Large intestine (tissue), 12 donors: ENCODE results near the gene TEP1. TPM values are rescaled to one million over a fixed set of nuclear protein-coding genes. Genes with fewer than 3 reads are reported as not detected.

Experiments
- DNase-seq, 2 donors: peaks; one replicate each; pipeline versions ENCODE4 v3.0.0 to v3.0.0-alpha.2; 2013
- H3K27ac ChIP-seq: one replicate; pipeline ENCODE4 v1.5.1; 2013; ENCODE audit warnings: low read length
- H3K27me3 ChIP-seq: 2 replicates; pipeline ENCODE4 v1.6.1; 2013; ENCODE audit warnings: low read length; ENCODE audit not compliant: control insufficient read depth, insufficient read depth
- H3K36me3 ChIP-seq: 2 replicates; pipeline ENCODE4 v1.6.1; 2013; ENCODE audit warnings: low read length; ENCODE audit not compliant: control insufficient read depth, insufficient read depth
- H3K4me1 ChIP-seq: one replicate; pipeline ENCODE4 v1.6.1; 2013; ENCODE audit warnings: low read length; ENCODE audit not compliant: control insufficient read depth, insufficient read depth
- H3K4me3 ChIP-seq: one replicate; pipeline ENCODE4 v1.5.1; 2013; ENCODE audit warnings: low read length
- H3K9me3 ChIP-seq: one replicate; pipeline ENCODE4 v1.6.1; 2013; ENCODE audit warnings: mild to moderate bottlenecking, low read depth, low read length, moderate library complexity; ENCODE audit not compliant: control insufficient read depth
- WGBS: methylation state at CpG from one replicate; pipeline ENCODE4 v1.1.5; 2013; ENCODE audit warnings: low lambda C conversion rate; ENCODE audit not compliant: insufficient coverage; 5-methylcytosine and 5-hydroxymethylcytosine counted together
- long read RNA-seq, 11 donors: transcript quantifications; one replicate each; lab custom pipeline, GENCODE V29; 2026
- polyA plus RNA-seq: library from polyadenylated mRNA; unstranded; fragments of 120-200 nt; gene quantifications from one replicate; pipeline ENCODE4 v1.2.1, GENCODE V29; 2013

TEP1 gene
- 98.8 TPM for polyA plus RNA-seq
- long read RNA-seq, donor 1 = 0 reads
- long read RNA-seq, donor 2, partial matches to known transcripts = 0 of 4 reads
- long read RNA-seq, donor 2, other reads (novel, unspliced or antisense) = 0 of 4 reads
- long read RNA-seq, donor 3 = 0 reads
- long read RNA-seq, donor 4, partial matches to known transcripts = 0 of 1 reads
- long read RNA-seq, donor 4, other reads (novel, unspliced or antisense) = 0 of 1 reads
- long read RNA-seq, donor 5 = 0 reads
- long read RNA-seq, donor 6, partial matches to known transcripts = 98 of 214 reads
- long read RNA-seq, donor 6, other reads (novel, unspliced or antisense) = 116 of 214 reads
- long read RNA-seq, donor 7 = 0 reads
- long read RNA-seq, donor 8, partial matches to known transcripts = 0 of 4 reads
- long read RNA-seq, donor 8, other reads (novel, unspliced or antisense) = 0 of 4 reads
- long read RNA-seq, donor 9, partial matches to known transcripts = 0 of 2 reads
- long read RNA-seq, donor 9, other reads (novel, unspliced or antisense) = 0 of 2 reads
- long read RNA-seq, donor 10, partial matches to known transcripts = 14 of 14 reads
- long read RNA-seq, donor 10, other reads (novel, unspliced or antisense) = 0 of 14 reads
- long read RNA-seq, donor 11, partial matches to known transcripts = 0 of 2 reads
- long read RNA-seq, donor 11, other reads (novel, unspliced or antisense) = 0 of 2 reads

DNA sequence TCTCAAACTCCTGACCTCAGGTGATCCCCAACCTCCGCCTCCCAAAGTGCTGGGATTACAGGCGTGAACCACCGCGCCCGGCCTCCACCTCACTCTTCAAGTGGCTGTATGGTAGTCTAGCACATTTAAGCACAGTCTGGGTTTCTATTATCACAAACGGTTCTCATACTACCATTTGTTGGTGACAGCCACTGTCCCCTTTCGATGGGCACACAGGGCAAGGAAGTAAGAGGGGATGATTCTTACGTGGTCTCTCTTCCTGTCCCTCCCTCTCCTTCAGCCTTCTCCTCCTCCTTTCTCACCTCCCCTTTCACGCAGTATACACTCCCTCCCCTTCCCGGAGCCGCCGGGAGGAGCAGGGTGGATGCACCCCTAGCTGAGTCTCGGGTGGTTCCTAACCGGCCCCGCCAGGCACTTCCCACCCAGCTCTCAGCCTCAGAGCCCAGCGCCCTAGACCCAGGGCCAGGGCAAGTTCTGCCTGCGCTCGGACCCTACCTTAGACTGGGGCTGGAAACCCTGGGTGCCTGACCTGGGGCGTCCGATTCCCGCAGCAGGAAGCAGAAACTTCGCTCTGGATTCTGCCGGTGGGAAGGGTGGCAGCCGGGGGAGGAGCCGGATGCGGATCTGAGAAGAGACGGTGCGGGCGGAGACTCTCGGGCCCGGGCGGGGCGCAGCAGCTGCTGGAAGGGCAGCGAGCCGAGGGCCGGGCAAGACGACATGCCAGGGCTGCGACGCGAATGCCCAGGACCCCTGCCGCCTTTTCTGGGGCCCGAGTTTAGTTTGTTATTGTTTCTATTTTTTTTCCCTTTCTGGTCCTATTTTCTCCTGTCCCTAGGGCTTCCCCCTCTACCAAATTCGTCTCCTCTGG lies at the start of gene TEP1:
Gene TEP1 (minus strand): TSS at position 626 of the 868 bp plus-strand sequence. CDS start 5,062 bp downstream, outside the sequence.
- WGBS = 0% methylated on average over 1 of the region's 43 CpGs
- Histone ChIP-seq H3K27ac (peak within 1 kb of the TSS; percentile 100), H3K9me3 (no peaks in the 10 kb centered on the region), H3K27me3 (no peaks in the 10 kb centered on the region), H3K4me3 (peak within 1 kb of the TSS; percentile 96), H3K4me1 (peaks cover 45% of the 10 kb centered on the region), H3K36me3 (peaks cover 4% of the 10 kb centered on the region)
- DNase-seq = peak; percentile 83 to 93

- Histone ChIP-seq H3K4me3 (peak within 1 kb of the TSS; percentile 88), H3K27ac (peak within 1 kb of the TSS; percentile 95), H3K36me3 (peaks cover 36% of the 10 kb centered on the region), H3K4me1 (peaks cover 34% of the 10 kb centered on the region), H3K27me3 (no peaks in the 10 kb centered on the region), H3K9me3 (no peaks in the 10 kb centered on the region)
- WGBS = 0% methylated on average over 2 of the region's 67 CpGs
- peak; percentile 100 for DNase-seq
These were observed 48.2 kb upstream of the TEP1 start, which contains the start of gene PIP4P1 for GRCh38 chr14:20461225-20462141. Gene PIP4P1 (minus strand): TSS chr14:20461434. CDS start chr14:20461325, 109 bp downstream.

GRCh38 chr14:20460458-20461224 lies 47.3 kb upstream of the TEP1 start:
- no CpG with 5 or more reads among the region's 32 CpGs for WGBS
- peaks cover 30% of the 10 kb centered on the region for H3K4me1 ChIP-seq
- peak overlapping the region; percentile 95 for H3K27ac ChIP-seq
- H3K9me3 ChIP-seq = no peaks in the 10 kb centered on the region
- peak; percentile 61 to 77 for DNase-seq
- H3K27me3 ChIP-seq = no peaks in the 10 kb centered on the region
- H3K36me3 ChIP-seq = peaks cover 38% of the 10 kb centered on the region
- H3K4me3 ChIP-seq = peak overlapping the region; percentile 88

DNA sequence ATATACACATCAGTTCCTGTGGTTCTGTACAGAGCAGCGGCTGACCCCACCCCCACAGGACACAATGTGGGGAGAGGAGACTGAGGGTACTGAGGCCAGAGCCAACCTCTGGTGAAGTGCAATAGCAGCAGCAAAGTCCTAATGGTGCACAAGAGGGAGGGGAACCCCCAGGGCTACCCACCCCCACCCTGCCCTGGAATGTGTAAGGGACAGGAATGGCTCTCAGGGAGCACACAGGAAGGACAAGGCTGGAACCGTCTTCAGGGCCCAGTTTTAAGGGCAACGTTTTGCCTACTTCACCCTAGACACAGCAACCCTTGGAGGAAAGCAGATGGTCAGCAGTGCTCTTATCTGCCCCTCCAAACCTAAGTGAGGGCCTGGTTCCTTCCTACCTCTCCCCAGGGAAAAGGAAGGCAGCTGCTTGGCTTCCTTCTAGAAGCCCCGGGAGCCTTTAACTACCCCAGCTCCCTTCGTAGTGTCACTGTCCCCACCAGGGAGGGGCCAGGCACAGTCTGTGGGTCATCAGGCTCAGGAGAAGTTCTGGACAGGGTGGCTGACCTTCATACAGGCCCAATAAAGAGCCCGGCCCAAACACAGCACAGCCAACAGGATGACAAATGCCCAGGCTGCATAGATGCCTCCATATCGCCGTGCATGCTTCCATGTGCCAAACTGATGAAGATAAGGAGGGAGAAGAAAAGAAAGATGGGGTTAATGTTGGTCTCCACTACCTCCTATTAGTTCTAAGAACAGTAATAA lies 44.9 kb upstream of the TEP1 start:
- Histone ChIP-seq H3K9me3 (no peaks in the 10 kb centered on the region), H3K27ac (no peak overlapping the region), H3K4me1 (peaks cover 28% of the 10 kb centered on the region), H3K4me3 (no peak overlapping the region), H3K36me3 (peaks cover 38% of the 10 kb centered on the region), H3K27me3 (no peaks in the 10 kb centered on the region)
- no peak for DNase-seq
- WGBS = no CpG with 5 or more reads among the region's 8 CpGs

DNA sequence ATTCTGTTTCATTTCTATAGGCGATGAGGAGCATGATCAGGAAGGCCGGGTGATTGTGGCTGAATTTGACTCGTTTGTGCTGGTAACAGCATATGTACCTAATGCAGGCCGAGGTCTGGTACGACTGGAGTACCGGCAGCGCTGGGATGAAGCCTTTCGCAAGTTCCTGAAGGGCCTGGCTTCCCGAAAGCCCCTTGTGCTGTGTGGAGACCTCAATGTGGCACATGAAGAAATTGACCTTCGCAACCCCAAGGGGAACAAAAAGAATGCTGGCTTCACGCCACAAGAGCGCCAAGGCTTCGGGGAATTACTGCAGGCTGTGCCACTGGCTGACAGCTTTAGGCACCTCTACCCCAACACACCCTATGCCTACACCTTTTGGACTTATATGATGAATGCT lies 43.7 kb upstream of the TEP1 start:
- Histone ChIP-seq H3K9me3 (no peaks in the 10 kb centered on the region), H3K4me1 (peaks cover 16% of the 10 kb centered on the region), H3K36me3 (peaks cover 41% of the 10 kb centered on the region), H3K27ac (no peak overlapping the region), H3K4me3 (no peak overlapping the region), H3K27me3 (no peaks in the 10 kb centered on the region)
- DNase-seq = no peak
- WGBS = 100% methylated on average over 1 of the region's 13 CpGs

- Histone ChIP-seq H3K9me3 (no peaks in the 10 kb centered on the region), H3K36me3 (peaks cover 52% of the 10 kb centered on the region), H3K4me1 (peaks cover 12% of the 10 kb centered on the region), H3K27ac (peak overlapping the region; percentile 94), H3K4me3 (peak overlapping the region; percentile 74), H3K27me3 (no peaks in the 10 kb centered on the region)
- WGBS = 0% methylated on average over 2 of the region's 39 CpGs
- peak in 1 of 2 donors; percentile 79 for DNase-seq
These were observed 42.3 kb upstream of the TEP1 start for GRCh38 chr14:20455355-20456300.

GRCh38 chr14:20454516-20455354 lies 41.4 kb upstream of the TEP1 start, which contains the start of the genes APEX1 and OSGEP:
Gene APEX1 (plus strand): TSS chr14:20455226. CDS start chr14:20455646, 420 bp downstream.
Gene OSGEP (minus strand): TSS chr14:20454812. CDS start chr14:20454683, 129 bp downstream.
- Histone ChIP-seq H3K27ac (peak within 1 kb of the TSS; percentile 94), H3K4me1 (peaks cover 6% of the 10 kb centered on the region), H3K27me3 (no peaks in the 10 kb centered on the region), H3K4me3 (peak within 1 kb of the TSS; percentile 74), H3K9me3 (no peaks in the 10 kb centered on the region), H3K36me3 (peaks cover 57% of the 10 kb centered on the region)
- peak; percentile 99 for DNase-seq
- no CpG with 5 or more reads among the region's 56 CpGs for WGBS
